Ovary (tissue), 9 donors: ENCODE data around the gene COL25A1. TPM values are rescaled to one million over a fixed set of nuclear protein-coding genes. Genes with fewer than 3 reads are reported as not detected.

Source experiments
- DNase-seq, 5 donors: peaks; one replicate each; pipeline ENCODE4 v3.0.0-alpha.2; 2019 to 2020
- H3K27ac ChIP-seq, 2 donors: fragments of 200-600 bp; one replicate each; pipeline versions ENCODE4 v1.5.1 to v1.8.0; 2019 to 2022
- H3K27me3 ChIP-seq: fragments of 200-600 bp; one replicate; pipeline ENCODE4 v1.8.0; 2022
- H3K36me3 ChIP-seq: fragments of 200-600 bp; sonication (generic); one replicate; pipeline ENCODE4 v1.5.1; 2019
- H3K4me1 ChIP-seq: one replicate; pipeline ENCODE4 v1.8.1; 2013; ENCODE audit warnings: mild to moderate bottlenecking, moderate library complexity; ENCODE audit not compliant: insufficient read depth
- H3K4me3 ChIP-seq: fragments of 200-600 bp; sonication (generic); one replicate; pipeline ENCODE4 v1.5.1; 2017
- H3K9me3 ChIP-seq, 2 donors: fragments of 200-600 bp in 1 of 2; sonication (generic) in 1 of 2; one replicate each; pipeline versions ENCODE4 v1.5.1 to v1.8.1; 2013 to 2019; ENCODE audit warnings: mild to moderate bottlenecking in 1 of 2, moderate library complexity in 1 of 2
- EP300 ChIP-seq: sonication (generic); formaldehyde crosslinking; IDR thresholded peaks from one replicate; pipeline ENCODE4 v1.6.1; 2017; ENCODE audit warnings: antibody characterized with exemption
- POLR2A ChIP-seq: fragments of 450-650 bp; IDR thresholded peaks from one replicate; pipeline ENCODE4 v1.6.1; 2017; ENCODE audit warnings: antibody characterized with exemption, mild to moderate bottlenecking, moderate library complexity
- WGBS, 3 donors: extraction: QIAGEN DNeasy Blood & Tissue Kit in 1 of 3; methylation state at CpG; one replicate each; pipeline versions ENCODE4 v1.1.5 to v1.1.7; 2013 to 2017; 5-methylcytosine and 5-hydroxymethylcytosine counted together
- intact Hi-C, 4 donors: fragments of 100-400 bp; cut with DNase I; formaldehyde crosslinking; loops; one replicate each; pipeline versions ENCODE4 v1.11.0 to v1.15.1; 2022 to 2023
- polyA plus RNA-seq, 2 donors: library from polyadenylated mRNA; stranded (reverse); fragments of 200-250 nt in 1 of 2; fragments of 350-450 nt in 1 of 2; fragmentation: Illumina TruSeq in 1 of 2; extraction: RNeasy Lipid Tissue Mini Kit (QIAGEN cat#74804) in 1 of 2; gene quantifications; one replicate each; pipeline ENCODE4 v1.2.3, GENCODE V29; 2013 to 2014
- total RNA-seq, 7 donors: library from RNA; depleted of rRNA in 2 of 7; stranded (reverse); fragments of >200 nt in 2 of 7; fragmentation: NEBNext Ultra II Directional in 3 of 7; extraction: Animal tissue kit (Norgen Biotek cat#: 25700) in 3 of 7; gene quantifications; one replicate each; pipeline versions ENCODE4 v1.1.0 to v1.2.4, GENCODE V29; 2016 to 2023
- TF ChIP-seq, protein P1 (sequence below), 3 donors: fragments of 450-650 bp in 2 of 3; fragments of 200-600 bp in 1 of 3; IDR thresholded peaks; one replicate each; pipeline versions ENCODE4 v1.5.1 to v1.8.0; 2016 to 2022; ENCODE audit warnings: antibody characterized with exemption in 3 of 3, mild to moderate bottlenecking in 1 of 3
- donor health status: DM: no; HTN: no; CAD: no; lungs with moderate emphysema.
- donor health status: DM: no; HTN: no; CAD: no.
- donor health status: Bipolar disorder and iron deficiency.
- donor health status: DM: yes; HTN: yes; CAD: no.
- donor health status: DM: no; HTN: no; CAD: no.
- donor health status: DM: yes; HTN: yes; CAD: no.

Gene COL25A1
- total and polyA plus RNA-seq, 9 donors: 0.25 to 3.2 (median 0.77) TPM

DNA sequence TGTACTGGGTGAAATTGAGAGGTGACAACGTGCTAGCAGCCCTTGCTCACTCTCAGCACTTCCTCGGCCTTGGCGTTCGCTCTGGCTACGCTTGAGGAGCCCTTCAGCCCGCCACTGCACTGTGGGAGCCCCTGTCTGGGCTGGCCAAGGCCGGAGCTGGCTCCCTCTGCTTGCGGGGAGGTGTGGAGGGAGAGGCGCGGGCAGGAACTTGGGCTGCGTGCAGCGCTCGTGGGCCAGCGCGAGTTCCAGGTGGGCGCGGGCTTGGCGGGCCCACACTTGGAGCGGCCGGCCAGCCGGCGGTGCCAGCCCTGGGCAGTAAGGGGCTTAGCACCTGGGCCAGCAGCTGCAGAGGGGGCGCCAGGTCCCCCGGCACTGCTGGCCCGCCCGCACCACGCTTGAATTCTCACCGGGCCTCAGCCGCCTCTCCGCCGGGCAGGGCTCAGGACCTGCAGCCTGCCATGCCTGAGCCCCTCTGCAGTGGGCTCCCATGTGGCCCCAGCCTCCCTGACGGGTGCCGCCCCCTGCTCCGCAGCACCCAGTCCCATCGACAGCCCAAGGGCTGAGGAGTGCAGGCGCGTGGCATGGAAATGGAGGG is 290.1 kb downstream of the COL25A1 start:
- no peak overlapping the region for H3K27ac ChIP-seq
- intact Hi-C loops: no loop called here
- no peaks in the 10 kb centered on the region for H3K27me3 ChIP-seq
- no peak overlapping the region for H3K4me3 ChIP-seq
- no peaks in the 10 kb centered on the region for H3K9me3 ChIP-seq
- no peak for DNase-seq
- no peak for TF ChIP-seq EP300
- TF ChIP-seq POLR2A: no peak
- TF ChIP-seq, protein P1, sequence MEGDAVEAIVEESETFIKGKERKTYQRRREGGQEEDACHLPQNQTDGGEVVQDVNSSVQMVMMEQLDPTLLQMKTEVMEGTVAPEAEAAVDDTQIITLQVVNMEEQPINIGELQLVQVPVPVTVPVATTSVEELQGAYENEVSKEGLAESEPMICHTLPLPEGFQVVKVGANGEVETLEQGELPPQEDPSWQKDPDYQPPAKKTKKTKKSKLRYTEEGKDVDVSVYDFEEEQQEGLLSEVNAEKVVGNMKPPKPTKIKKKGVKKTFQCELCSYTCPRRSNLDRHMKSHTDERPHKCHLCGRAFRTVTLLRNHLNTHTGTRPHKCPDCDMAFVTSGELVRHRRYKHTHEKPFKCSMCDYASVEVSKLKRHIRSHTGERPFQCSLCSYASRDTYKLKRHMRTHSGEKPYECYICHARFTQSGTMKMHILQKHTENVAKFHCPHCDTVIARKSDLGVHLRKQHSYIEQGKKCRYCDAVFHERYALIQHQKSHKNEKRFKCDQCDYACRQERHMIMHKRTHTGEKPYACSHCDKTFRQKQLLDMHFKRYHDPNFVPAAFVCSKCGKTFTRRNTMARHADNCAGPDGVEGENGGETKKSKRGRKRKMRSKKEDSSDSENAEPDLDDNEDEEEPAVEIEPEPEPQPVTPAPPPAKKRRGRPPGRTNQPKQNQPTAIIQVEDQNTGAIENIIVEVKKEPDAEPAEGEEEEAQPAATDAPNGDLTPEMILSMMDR (IDR thresholded peaks at IDR 0.05): no peak
- WGBS, 3 donors: 92 to 97% (median 96%) methylated on average over 37 of the region's 37 CpGs
- peaks cover 1% of the 10 kb centered on the region for H3K4me1 ChIP-seq
- no peaks in the 10 kb centered on the region for H3K36me3 ChIP-seq

DNA sequence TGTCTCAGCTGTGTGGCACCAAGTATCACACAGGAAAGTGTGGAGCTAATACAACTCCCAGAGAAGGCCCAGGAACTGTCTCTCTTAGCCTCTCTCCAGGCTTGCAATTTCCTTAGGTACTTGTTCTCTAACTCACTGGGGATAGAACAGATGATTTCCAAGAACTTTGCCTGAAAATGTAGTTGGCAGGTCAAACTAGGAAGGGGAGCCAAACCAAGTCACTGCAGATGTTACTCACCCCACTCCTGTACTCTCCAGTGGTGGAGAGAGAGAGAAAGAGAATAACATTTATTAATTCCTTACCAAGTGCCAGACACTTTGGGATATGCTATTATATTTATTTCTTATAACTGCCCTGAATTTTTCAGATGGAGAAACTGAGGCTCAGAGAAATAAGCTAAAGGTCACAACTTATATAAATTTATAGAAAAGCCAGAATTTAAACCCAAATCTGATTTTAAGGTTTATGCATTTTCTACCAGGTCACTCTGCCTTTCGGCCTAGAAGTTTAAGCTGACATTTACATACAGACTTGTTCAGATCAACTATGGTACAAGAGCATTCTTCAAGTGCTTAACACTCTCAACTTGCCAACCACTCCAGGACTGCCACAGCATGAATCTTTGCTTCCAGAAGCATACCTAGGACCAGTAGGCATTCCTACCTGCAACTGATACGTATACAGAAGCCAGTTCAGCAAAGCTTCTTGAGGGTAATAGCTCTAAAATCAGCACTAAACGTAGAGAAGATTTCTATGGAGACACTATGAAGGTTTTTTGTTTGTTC is 291.0 kb downstream of the COL25A1 start:
- DNase-seq: no peak
- WGBS, 3 donors: 90 to 97% (median 96%) methylated on average over 3 of the region's 3 CpGs
- no peaks in the 10 kb centered on the region for H3K9me3 ChIP-seq
- H3K4me3 ChIP-seq: no peak overlapping the region
- peaks cover 1% of the 10 kb centered on the region for H3K4me1 ChIP-seq
- TF ChIP-seq POLR2A (no peak), EP300 (no peak)
- TF ChIP-seq, protein P1 (IDR thresholded peaks at IDR 0.05): no peak
- no peaks in the 10 kb centered on the region for H3K27me3 ChIP-seq
- intact Hi-C loops: no loop called here
- H3K27ac ChIP-seq: no peak overlapping the region
- no peaks in the 10 kb centered on the region for H3K36me3 ChIP-seq

DNA sequence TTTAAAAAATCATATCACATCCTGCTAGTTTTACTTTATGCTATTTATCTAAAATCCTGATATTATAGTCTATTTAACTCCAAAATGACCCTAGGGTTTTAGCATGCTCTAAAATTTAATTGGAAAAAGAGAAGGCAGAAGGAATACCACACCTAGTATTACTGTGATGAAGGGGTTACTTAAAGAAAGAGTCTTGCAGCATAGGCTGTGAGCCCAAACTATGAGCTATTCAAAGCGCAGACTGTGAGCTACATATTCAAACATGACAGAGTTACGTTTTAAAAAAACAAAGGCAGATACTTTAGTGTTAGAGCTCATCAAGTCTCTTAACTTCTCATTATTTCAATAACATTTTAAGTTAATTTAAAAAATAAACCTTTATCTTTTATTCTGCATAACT is 291.9 kb downstream of the COL25A1 start:
- Histone ChIP-seq H3K27ac (no peak overlapping the region), H3K27me3 (no peaks in the 10 kb centered on the region), H3K9me3 (no peaks in the 10 kb centered on the region), H3K4me1 (peaks cover 1% of the 10 kb centered on the region), H3K36me3 (no peaks in the 10 kb centered on the region), H3K4me3 (no peak overlapping the region)
- TF ChIP-seq, protein P1 (IDR thresholded peaks at IDR 0.05): no peak
- no peak for TF ChIP-seq EP300
- TF ChIP-seq POLR2A: no peak
- DNase-seq: no peak
- intact Hi-C loops: no loop called here
- WGBS, 3 donors: 4 to 19% (median 5%) methylated on average over 2 of the region's 2 CpGs

DNA sequence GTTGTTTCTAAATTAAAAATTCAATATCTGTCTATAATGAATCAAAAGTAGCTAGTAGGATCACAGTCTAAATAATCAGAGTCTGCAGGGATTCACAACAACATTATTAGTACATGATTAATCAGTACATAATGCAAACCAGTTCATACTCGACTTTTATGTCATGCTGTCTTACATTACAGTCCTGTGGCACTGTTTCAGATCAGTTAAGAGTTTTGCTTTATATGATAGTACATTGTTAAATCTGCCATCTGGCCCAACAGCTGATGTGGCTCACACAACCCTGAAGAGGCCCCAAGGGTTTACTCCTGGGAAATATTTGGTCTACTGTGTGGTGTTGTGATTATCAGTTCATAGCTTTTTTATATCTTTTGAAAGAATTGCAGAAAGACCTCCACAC is 292.5 kb downstream of the COL25A1 start:
- peaks cover 1% of the 10 kb centered on the region for H3K4me1 ChIP-seq
- no peak for TF ChIP-seq POLR2A
- TF ChIP-seq, protein P1 (IDR thresholded peaks at IDR 0.05): no peak
- no peak for TF ChIP-seq EP300
- no peaks in the 10 kb centered on the region for H3K9me3 ChIP-seq
- H3K27me3 ChIP-seq: no peaks in the 10 kb centered on the region
- intact Hi-C loops: no loop called here
- no peak overlapping the region for H3K4me3 ChIP-seq
- no peak overlapping the region for H3K27ac ChIP-seq
- WGBS, 3 donors: 9 to 11% (median 11%) methylated on average over 1 of the region's 1 CpG
- no peak for DNase-seq
- no peaks in the 10 kb centered on the region for H3K36me3 ChIP-seq
